Mesenchymal stem cell (in vitro differentiated cells and primary cell): ENCODE results near the gene SIRT7.

Source experiments
- DNase-seq: peaks from one replicate; pipeline ENCODE4 v3.0.0-alpha.2; 2013
- H2AFZ ChIP-seq: one replicate; pipeline ENCODE4 v1.6.1; 2013; ENCODE audit warnings: low read depth, mild to moderate bottlenecking, control low read depth, inconsistent platforms, low read length, moderate library complexity
- H2AK5ac ChIP-seq: 2 replicates; pipeline ENCODE4 v1.6.1; 2013; ENCODE audit warnings: low read length, moderate library complexity, mild to moderate bottlenecking, inconsistent platforms; ENCODE audit not compliant: severe bottlenecking
- H2BK120ac ChIP-seq: one replicate; pipeline ENCODE4 v1.6.1; 2013; ENCODE audit warnings: low read depth, mild to moderate bottlenecking, inconsistent platforms, low read length, moderate library complexity
- H2BK12ac ChIP-seq, 2 experiments: one replicate each; pipeline ENCODE4 v1.6.1; 2013; ENCODE audit warnings: inconsistent platforms in 2 of 2, low read length in 2 of 2, mild to moderate bottlenecking in 2 of 2, moderate library complexity in 2 of 2, control low read depth in 1 of 2
- H2BK15ac ChIP-seq: one replicate; pipeline ENCODE4 v1.6.1; 2013; ENCODE audit warnings: mild to moderate bottlenecking, low read depth, inconsistent platforms; ENCODE audit not compliant: poor library complexity, severe bottlenecking
- H2BK5ac ChIP-seq: 2 replicates; pipeline ENCODE4 v1.6.1; 2013; ENCODE audit warnings: low read depth, mild to moderate bottlenecking, low read length, control low read depth, inconsistent platforms; ENCODE audit not compliant: poor library complexity, severe bottlenecking
- H3K14ac ChIP-seq, 2 experiments: one replicate each; pipeline ENCODE4 v1.6.1; 2013; ENCODE audit warnings: inconsistent platforms in 2 of 2, low read length in 2 of 2, control low read depth in 1 of 2, mild to moderate bottlenecking in 1 of 2, moderate library complexity in 1 of 2
- H3K18ac ChIP-seq, 2 experiments: one replicate each; pipeline ENCODE4 v1.6.1; 2013; ENCODE audit warnings: inconsistent platforms in 2 of 2, low read length in 2 of 2, control low read depth in 1 of 2, low read depth in 1 of 2, mild to moderate bottlenecking in 1 of 2
- H3K23ac ChIP-seq, 2 experiments: one replicate each; pipeline ENCODE4 v1.6.1; 2013; ENCODE audit warnings: inconsistent platforms in 2 of 2, low read length in 2 of 2, mild to moderate bottlenecking in 2 of 2, moderate library complexity in 2 of 2, control low read depth in 1 of 2
- H3K27ac ChIP-seq: 2 replicates; pipeline ENCODE4 v1.5.1; 2013; ENCODE audit warnings: mild to moderate bottlenecking, moderate library complexity, low read length, control low read depth, inconsistent platforms; ENCODE audit not compliant: poor library complexity, severe bottlenecking
- H3K27me3 ChIP-seq, 2 experiments: 2 replicates each; pipeline versions ENCODE4 v1.6.1 to v1.7.0; 2013; ENCODE audit warnings: low read length in 2 of 2, mild to moderate bottlenecking in 2 of 2, moderate library complexity in 2 of 2, control low read depth in 1 of 2, inconsistent platforms in 1 of 2; ENCODE audit not compliant: control insufficient read depth in 1 of 2, insufficient read depth in 1 of 2
- H3K36me3 ChIP-seq, 2 experiments: 2 replicates each; pipeline versions ENCODE4 v1.6.1 to v1.7.0; 2013; ENCODE audit warnings: low read length in 2 of 2, control low read depth in 1 of 2, inconsistent platforms in 1 of 2, low read depth in 1 of 2, mild to moderate bottlenecking in 1 of 2; ENCODE audit not compliant: insufficient read depth in 2 of 2, control insufficient read depth in 1 of 2
- H3K4ac ChIP-seq, 2 experiments: one replicate each; pipeline ENCODE4 v1.6.1; 2013; ENCODE audit warnings: inconsistent platforms in 2 of 2, low read length in 2 of 2, mild to moderate bottlenecking in 2 of 2, moderate library complexity in 2 of 2, control low read depth in 1 of 2, low read depth in 1 of 2
- H3K4me1 ChIP-seq: 2 replicates; pipeline ENCODE4 v1.6.1; 2013; ENCODE audit warnings: low read depth, low read length, control low read depth; ENCODE audit not compliant: control insufficient read depth, insufficient read depth
- H3K4me2 ChIP-seq: 2 replicates; pipeline ENCODE4 v1.6.1; 2013; ENCODE audit warnings: low read length, mild to moderate bottlenecking, inconsistent platforms; ENCODE audit not compliant: poor library complexity, severe bottlenecking
- H3K4me3 ChIP-seq, 2 experiments: 2 replicates each; pipeline versions ENCODE4 v1.5.1 to v1.7.0; 2013; ENCODE audit warnings: low read length in 2 of 2, mild to moderate bottlenecking in 2 of 2, control low read depth in 1 of 2, low read depth in 1 of 2; ENCODE audit not compliant: insufficient read depth in 1 of 2
- H3K79me1 ChIP-seq: replicated peaks from 2 replicates; pipeline ENCODE4 v1.6.1; 2013; ENCODE audit warnings: mild to moderate bottlenecking, control low read depth, low read length, inconsistent platforms; ENCODE audit not compliant: poor library complexity, severe bottlenecking
- H3K9ac ChIP-seq: 2 replicates; pipeline ENCODE4 v1.7.0; 2013; ENCODE audit warnings: mild to moderate bottlenecking, low read length, moderate library complexity
- H3K9me3 ChIP-seq: 2 replicates; pipeline ENCODE4 v1.7.0; 2013; ENCODE audit warnings: mild to moderate bottlenecking, low read length; ENCODE audit not compliant: control insufficient read depth
- H4K8ac ChIP-seq: one replicate; pipeline ENCODE4 v1.6.1; 2013; ENCODE audit warnings: inconsistent platforms, mild to moderate bottlenecking, low read length, moderate library complexity
- H4K91ac ChIP-seq: one replicate; pipeline ENCODE4 v1.6.1; 2013; ENCODE audit warnings: mild to moderate bottlenecking, low read length, inconsistent platforms
- WGBS: methylation state at CpG from one replicate; pipeline ENCODE4 v1.1.7; 2013; ENCODE audit warnings: mixed read lengths; 5-methylcytosine and 5-hydroxymethylcytosine counted together

The SIRT7 gene

GRCh38 chr17:81961087-81961511 is 43.1 kb upstream of the SIRT7 start, which contains the start of gene NOTUM:
TSS of gene NOTUM (minus strand) at chr17:81961187. CDS start at chr17:81960909, 278 bp downstream.
- H2BK120ac ChIP-seq = no peak within 1 kb of the TSS
- peaks cover 0 to 2% of the 10 kb centered on the region in 2 experiments for H3K36me3 ChIP-seq
- H2BK5ac ChIP-seq = no peak within 1 kb of the TSS
- H2AK5ac ChIP-seq = no peak within 1 kb of the TSS
- peak within 1 kb of the TSS; percentile 12 for H4K91ac ChIP-seq
- no peak within 1 kb of the TSS for H3K9ac ChIP-seq
- H3K4ac ChIP-seq = no peak within 1 kb of the TSS
- H3K79me1 ChIP-seq = no peaks in the 10 kb centered on the region
- no peak within 1 kb of the TSS for H2AFZ ChIP-seq
- no peak within 1 kb of the TSS for H3K14ac ChIP-seq
- peak within 1 kb of the TSS; percentile 91 for H3K4me2 ChIP-seq
- DNase-seq = peak; percentile 50
- H3K23ac ChIP-seq = peak within 1 kb of the TSS in 1 of 2 experiments; percentile 17
- no peaks in the 10 kb centered on the region for H3K9me3 ChIP-seq
- H3K18ac ChIP-seq = peak within 1 kb of the TSS in 1 of 2 experiments; percentile 41
- 3% methylated on average over 32 of the region's 65 CpGs for WGBS
- H3K4me1 ChIP-seq = peaks cover 29% of the 10 kb centered on the region
- H4K8ac ChIP-seq = peak within 1 kb of the TSS; percentile 64
- H2BK12ac ChIP-seq = peak within 1 kb of the TSS in 1 of 2 experiments; percentile 47
- H2BK15ac ChIP-seq = peak within 1 kb of the TSS; percentile 21
- H3K4me3 ChIP-seq = peak within 1 kb of the TSS in 1 of 2 experiments; percentile 52
- H3K27ac ChIP-seq = no peak within 1 kb of the TSS
- H3K27me3 ChIP-seq = peaks cover 41 to 76% of the 10 kb centered on the region in 2 experiments

GRCh38 chr17:81960130-81960958 is 42.4 kb upstream of the SIRT7 start:
- Histone ChIP-seq H2BK5ac (no peak overlapping the region), H3K14ac (no peak overlapping the region), H2BK12ac (peak overlapping the region in 1 of 2 experiments; percentile 47), H2AK5ac (no peak overlapping the region), H4K91ac (no peak overlapping the region), H3K9me3 (no peaks in the 10 kb centered on the region), H3K27me3 (peaks cover 41 to 79% of the 10 kb centered on the region in 2 experiments), H3K4me3 (peak overlapping the region in 1 of 2 experiments; percentile 52), H3K36me3 (no peaks in the 10 kb centered on the region), H3K79me1 (no peaks in the 10 kb centered on the region), H4K8ac (peak overlapping the region; percentile 64), H2BK120ac (no peak overlapping the region), H3K4ac (no peak overlapping the region), H3K9ac (no peak overlapping the region), H3K4me1 (peaks cover 28% of the 10 kb centered on the region), H2AFZ (no peak overlapping the region), H3K4me2 (peak overlapping the region; percentile 91), H3K27ac (no peak overlapping the region), H3K18ac (peak overlapping the region in 1 of 2 experiments; percentile 41), H3K23ac (peak overlapping the region in 1 of 2 experiments; percentile 17), H2BK15ac (no peak overlapping the region)
- 8% methylated on average over 75 of the region's 98 CpGs for WGBS
- no peak for DNase-seq

DNA sequence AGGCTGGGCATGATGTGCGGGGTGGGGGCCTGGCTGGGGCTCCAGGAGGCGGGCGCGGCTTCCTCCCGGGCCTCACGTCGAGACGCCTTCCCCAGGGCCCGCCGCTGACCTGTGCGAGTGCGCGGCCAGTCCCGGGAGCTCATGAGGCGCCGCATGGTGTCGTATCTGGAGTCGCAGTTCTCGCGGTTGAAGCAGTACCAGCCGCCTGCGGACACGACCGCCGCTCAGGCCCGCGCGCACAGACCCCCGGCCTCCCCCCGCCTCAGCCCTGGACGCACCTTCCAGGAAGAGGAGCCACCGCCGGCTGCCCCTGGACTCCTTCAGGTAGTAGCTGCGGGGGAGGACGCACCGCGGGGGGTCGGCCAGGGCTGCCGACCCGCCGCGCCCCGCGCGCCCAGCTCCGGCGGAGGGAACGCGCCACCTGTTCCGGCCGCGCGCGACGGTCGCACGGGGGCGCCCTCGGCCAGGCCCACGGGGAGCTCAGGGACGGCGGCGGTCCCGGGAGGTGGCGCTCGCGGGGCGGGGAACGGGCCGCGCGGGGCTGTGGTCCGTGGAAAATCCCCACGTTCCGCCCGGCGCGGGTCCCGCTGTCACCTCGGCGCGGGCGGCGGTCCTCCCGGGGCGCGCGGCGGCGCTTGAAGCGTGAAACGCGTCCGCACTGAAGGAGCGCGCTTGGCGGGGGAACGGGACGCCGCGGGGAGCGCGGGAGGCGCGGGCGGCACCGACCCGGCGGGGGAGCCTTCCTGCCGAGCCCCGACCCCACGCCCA is 41.6 kb upstream of the SIRT7 start:
- Histone ChIP-seq H3K4me2 (peak overlapping the region; percentile 91), H3K4me3 (peak overlapping the region in 1 of 2 experiments; percentile 52), H2AFZ (no peak overlapping the region), H3K79me1 (no peaks in the 10 kb centered on the region), H2AK5ac (no peak overlapping the region), H4K8ac (no peak overlapping the region), H3K27ac (no peak overlapping the region), H3K14ac (no peak overlapping the region), H3K4ac (no peak overlapping the region), H3K18ac (peak overlapping the region in 1 of 2 experiments; percentile 41), H2BK120ac (no peak overlapping the region), H3K4me1 (peaks cover 30% of the 10 kb centered on the region), H3K27me3 (peaks cover 41 to 80% of the 10 kb centered on the region in 2 experiments), H4K91ac (no peak overlapping the region), H2BK12ac (no peak overlapping the region), H3K9me3 (no peaks in the 10 kb centered on the region), H2BK15ac (no peak overlapping the region), H3K9ac (no peak overlapping the region), H3K36me3 (no peaks in the 10 kb centered on the region), H3K23ac (no peak overlapping the region), H2BK5ac (no peak overlapping the region)
- peak; percentile 49 for DNase-seq
- WGBS = 9% methylated on average over 52 of the region's 112 CpGs
